ENCODE results near the gene PCBP1.

Gene PCBP1

DNA sequence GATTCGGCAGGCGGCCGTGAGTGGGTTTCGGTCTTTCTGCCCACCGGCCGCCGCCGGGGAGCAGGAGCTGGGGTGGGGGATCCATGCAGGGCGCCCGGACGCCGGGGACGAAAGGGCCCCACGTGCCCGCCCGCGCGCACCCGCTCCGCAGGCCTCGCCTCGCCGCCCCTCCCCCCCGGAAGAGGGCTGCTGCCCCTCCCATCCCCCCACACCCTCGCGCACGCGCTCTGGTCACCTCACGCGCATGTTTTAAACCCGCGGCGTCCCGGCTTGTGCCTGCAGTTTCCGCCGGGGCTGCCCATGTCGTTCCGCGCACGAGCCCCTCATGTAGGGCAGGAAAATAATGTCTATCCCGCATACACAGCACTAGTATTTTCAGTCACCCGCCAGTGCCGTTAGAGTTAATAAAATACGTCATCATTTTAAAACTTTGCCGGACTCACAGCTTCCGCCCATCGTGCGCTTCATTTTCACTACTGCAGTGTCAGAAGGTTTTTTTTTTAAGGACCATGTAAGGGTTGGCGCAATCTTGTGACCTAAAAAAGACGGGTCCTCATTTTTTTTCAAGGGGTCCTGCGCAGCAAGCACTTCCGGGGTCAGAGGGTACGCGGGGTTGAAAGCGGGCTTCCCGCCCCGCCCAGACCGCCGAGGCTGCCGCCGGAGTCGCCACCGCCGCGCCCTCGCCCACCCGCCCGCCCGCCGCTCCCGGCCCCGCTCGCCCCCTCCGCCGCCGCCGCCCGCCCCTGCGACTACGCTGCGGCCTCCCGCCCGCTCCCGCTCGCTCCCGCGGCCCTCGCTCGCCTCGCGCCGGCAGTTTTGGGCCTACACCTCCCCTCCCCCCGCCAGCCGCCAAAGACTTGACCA, at the start of gene PCBP1:
Gene PCBP1, plus strand, starts transcription at position 640 of the 864 bp plus-strand sequence. CDS start 267 bp downstream, outside the sequence.
- no peak for TF ChIP-seq YY1 (IDR thresholded peaks at IDR 0.05; ENCODE audit: insufficient read depth, insufficient read length)
- no peak for TF ChIP-seq SUZ12 (IDR thresholded peaks at IDR 0.05; ENCODE audit: extremely low read depth, insufficient read depth, insufficient read length)
- TF ChIP-seq ZNF274 (IDR thresholded peaks at IDR 0.05; ENCODE audit: low read depth, low read length) = no peak
- peaks cover 38% of the 10 kb centered on the region for H3K36me3 ChIP-seq (ENCODE audit: insufficient read depth, insufficient read length, low read length)
- DNase-seq (ENCODE audit: low read depth, low spot score) = peak; percentile 91
- H3K9me3 ChIP-seq (ENCODE audit: insufficient read depth, low read length) = no peaks in the 10 kb centered on the region
- peaks cover 2% of the 10 kb centered on the region for H3K4me1 ChIP-seq (ENCODE audit: insufficient read depth, insufficient read length)
- H3K4me3 ChIP-seq (ENCODE audit: insufficient read length, low read depth) = peak within 1 kb of the TSS; percentile 91
- H3K27me3 ChIP-seq (ENCODE audit: insufficient read depth, insufficient read length) = no peaks in the 10 kb centered on the region
- H3K9ac ChIP-seq (ENCODE audit: insufficient read length, low read depth) = peak within 1 kb of the TSS; percentile 99

DNA sequence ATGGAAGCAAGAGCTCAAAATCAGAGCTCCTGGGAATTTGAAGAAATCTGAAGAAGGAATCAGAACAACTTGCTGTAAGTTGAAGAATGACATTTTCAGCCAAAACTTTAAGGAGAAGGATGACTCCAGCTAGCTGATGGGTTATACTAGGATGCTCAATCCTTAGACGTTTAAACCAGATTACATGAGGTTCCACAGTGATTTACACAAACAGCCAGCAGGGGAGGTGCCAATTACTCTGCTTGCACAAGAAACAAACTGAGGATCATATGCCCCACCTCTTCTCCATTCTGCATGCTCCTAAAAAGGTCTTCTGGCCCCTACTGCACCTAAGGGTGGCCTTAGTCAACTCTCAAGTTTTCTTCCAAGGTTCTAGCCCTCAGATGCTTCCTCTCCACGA, 47.9 kb upstream of the PCBP1 start:
- no peaks in the 10 kb centered on the region for H3K36me3 ChIP-seq (ENCODE audit: insufficient read depth, insufficient read length, low read length)
- no peaks in the 10 kb centered on the region for H3K9me3 ChIP-seq (ENCODE audit: insufficient read depth, low read length)
- DNase-seq (ENCODE audit: low read depth, low spot score) = no peak
- no peak overlapping the region for H3K9ac ChIP-seq (ENCODE audit: insufficient read length, low read depth)
- no peaks in the 10 kb centered on the region for H3K27me3 ChIP-seq (ENCODE audit: insufficient read depth, insufficient read length)
- TF ChIP-seq ZNF274 (IDR thresholded peaks at IDR 0.05; ENCODE audit: low read depth, low read length) = no peak
- no peak for TF ChIP-seq YY1 (IDR thresholded peaks at IDR 0.05; ENCODE audit: insufficient read depth, insufficient read length)
- TF ChIP-seq SUZ12 (IDR thresholded peaks at IDR 0.05; ENCODE audit: extremely low read depth, insufficient read depth, insufficient read length) = no peak
- no peaks in the 10 kb centered on the region for H3K4me1 ChIP-seq (ENCODE audit: insufficient read depth, insufficient read length)
- no peak overlapping the region for H3K4me3 ChIP-seq (ENCODE audit: insufficient read length, low read depth)

DNA sequence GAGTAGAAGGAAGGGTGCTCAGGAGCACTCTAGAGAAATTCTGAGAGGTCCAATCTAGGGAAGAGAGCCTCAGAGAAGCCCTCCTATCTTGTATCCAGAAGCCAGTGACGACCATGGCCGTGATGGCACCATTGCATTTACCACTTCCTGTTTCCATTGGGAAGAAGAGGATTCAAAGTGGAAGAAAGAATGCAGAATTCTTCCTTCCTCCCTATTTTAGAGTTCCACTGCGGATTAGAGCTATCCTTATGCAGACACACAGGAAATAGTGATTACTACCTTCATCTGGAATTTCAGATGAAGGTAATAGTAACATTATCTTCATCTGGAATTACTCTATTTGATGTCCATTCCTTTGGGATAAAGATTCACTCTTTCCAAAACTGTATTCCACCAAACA, 45.6 kb upstream of the PCBP1 start:
- Histone ChIP-seq H3K36me3 (ENCODE audit: insufficient read depth, insufficient read length, low read length) (no peaks in the 10 kb centered on the region), H3K27me3 (ENCODE audit: insufficient read depth, insufficient read length) (no peaks in the 10 kb centered on the region), H3K4me1 (ENCODE audit: insufficient read depth, insufficient read length) (no peaks in the 10 kb centered on the region), H3K4me3 (ENCODE audit: insufficient read length, low read depth) (no peak overlapping the region), H3K9me3 (ENCODE audit: insufficient read depth, low read length) (no peaks in the 10 kb centered on the region), H3K9ac (ENCODE audit: insufficient read length, low read depth) (no peak overlapping the region)
- TF ChIP-seq YY1 (IDR thresholded peaks at IDR 0.05; ENCODE audit: insufficient read depth, insufficient read length) (no peak), ZNF274 (IDR thresholded peaks at IDR 0.05; ENCODE audit: low read depth, low read length) (no peak), SUZ12 (IDR thresholded peaks at IDR 0.05; ENCODE audit: extremely low read depth, insufficient read depth, insufficient read length) (no peak)
- no peak for DNase-seq (ENCODE audit: low read depth, low spot score)

DNA sequence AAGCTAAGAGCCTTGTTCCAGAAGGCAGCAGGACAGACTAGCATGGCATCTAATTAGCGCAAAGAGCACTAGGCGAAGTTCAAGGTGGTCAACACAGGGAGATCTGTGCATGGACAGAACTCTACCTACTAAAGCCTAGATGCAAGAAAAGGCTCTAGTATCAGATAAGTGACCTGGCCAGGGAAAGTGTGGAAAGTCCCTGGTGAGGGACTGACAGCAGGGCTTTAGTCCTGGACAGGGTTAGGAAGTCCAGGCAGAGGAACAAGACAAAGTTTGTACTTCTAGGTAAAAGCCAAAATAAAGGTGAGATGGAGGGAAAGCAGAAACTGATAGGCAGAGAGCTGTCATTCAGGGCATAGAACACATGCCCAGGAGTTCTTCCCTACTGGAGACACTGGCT, 45.0 kb upstream of the PCBP1 start:
- H3K9me3 ChIP-seq (ENCODE audit: insufficient read depth, low read length) = no peaks in the 10 kb centered on the region

DNA sequence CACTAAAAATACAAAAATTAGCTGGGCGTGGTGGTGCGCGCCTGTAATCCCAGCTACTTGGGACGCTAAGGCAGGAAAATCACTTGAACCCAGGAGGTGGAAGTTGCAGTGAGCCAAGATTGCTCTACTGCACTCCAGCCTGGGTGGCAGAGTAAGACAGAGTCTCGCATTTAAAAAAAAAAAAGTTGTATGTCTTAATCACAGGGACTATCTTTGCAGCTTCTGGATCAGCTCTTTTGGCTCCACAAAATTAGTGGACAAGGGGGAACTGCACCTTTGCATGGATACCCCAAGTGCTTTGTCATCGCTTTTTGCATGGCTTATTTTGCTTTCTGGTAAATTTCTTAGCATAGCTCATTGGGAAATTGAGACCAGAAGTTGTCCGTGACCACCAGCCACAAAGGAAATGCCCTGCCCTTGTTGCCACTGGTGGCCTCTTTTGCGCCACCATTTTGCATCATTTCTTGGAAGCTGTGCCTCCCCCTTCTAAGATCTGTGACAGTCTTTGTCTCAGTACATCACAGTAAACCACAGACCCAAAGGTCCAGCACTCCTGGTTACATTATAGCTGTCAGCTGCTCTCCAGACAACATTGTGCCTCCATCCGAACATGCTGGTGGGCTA, 43.9 kb upstream of the PCBP1 start:
- H3K9ac ChIP-seq (ENCODE audit: insufficient read length, low read depth) = no peak overlapping the region
- no peak for DNase-seq (ENCODE audit: low read depth, low spot score)
- no peaks in the 10 kb centered on the region for H3K9me3 ChIP-seq (ENCODE audit: insufficient read depth, low read length)
- no peaks in the 10 kb centered on the region for H3K27me3 ChIP-seq (ENCODE audit: insufficient read depth, insufficient read length)
- H3K36me3 ChIP-seq (ENCODE audit: insufficient read depth, insufficient read length, low read length) = no peaks in the 10 kb centered on the region
- no peaks in the 10 kb centered on the region for H3K4me1 ChIP-seq (ENCODE audit: insufficient read depth, insufficient read length)
- H3K4me3 ChIP-seq (ENCODE audit: insufficient read length, low read depth) = no peak overlapping the region
- TF ChIP-seq SUZ12 (IDR thresholded peaks at IDR 0.05; ENCODE audit: extremely low read depth, insufficient read depth, insufficient read length) (no peak), ZNF274 (IDR thresholded peaks at IDR 0.05; ENCODE audit: low read depth, low read length) (no peak), YY1 (IDR thresholded peaks at IDR 0.05; ENCODE audit: insufficient read depth, insufficient read length) (no peak)

More for the DNA sequence above, 45.0 kb upstream of the PCBP1 start:
- DNase-seq (ENCODE audit: low read depth, low spot score) = no peak
- H3K27me3 ChIP-seq (ENCODE audit: insufficient read depth, insufficient read length) = no peaks in the 10 kb centered on the region
- H3K9ac ChIP-seq (ENCODE audit: insufficient read length, low read depth) = no peak overlapping the region
- H3K4me1 ChIP-seq (ENCODE audit: insufficient read depth, insufficient read length) = no peaks in the 10 kb centered on the region
- no peaks in the 10 kb centered on the region for H3K36me3 ChIP-seq (ENCODE audit: insufficient read depth, insufficient read length, low read length)
- TF ChIP-seq ZNF274 (IDR thresholded peaks at IDR 0.05; ENCODE audit: low read depth, low read length) (no peak), YY1 (IDR thresholded peaks at IDR 0.05; ENCODE audit: insufficient read depth, insufficient read length) (no peak), SUZ12 (IDR thresholded peaks at IDR 0.05; ENCODE audit: extremely low read depth, insufficient read depth, insufficient read length) (no peak)
- H3K4me3 ChIP-seq (ENCODE audit: insufficient read length, low read depth) = no peak overlapping the region

DNA sequence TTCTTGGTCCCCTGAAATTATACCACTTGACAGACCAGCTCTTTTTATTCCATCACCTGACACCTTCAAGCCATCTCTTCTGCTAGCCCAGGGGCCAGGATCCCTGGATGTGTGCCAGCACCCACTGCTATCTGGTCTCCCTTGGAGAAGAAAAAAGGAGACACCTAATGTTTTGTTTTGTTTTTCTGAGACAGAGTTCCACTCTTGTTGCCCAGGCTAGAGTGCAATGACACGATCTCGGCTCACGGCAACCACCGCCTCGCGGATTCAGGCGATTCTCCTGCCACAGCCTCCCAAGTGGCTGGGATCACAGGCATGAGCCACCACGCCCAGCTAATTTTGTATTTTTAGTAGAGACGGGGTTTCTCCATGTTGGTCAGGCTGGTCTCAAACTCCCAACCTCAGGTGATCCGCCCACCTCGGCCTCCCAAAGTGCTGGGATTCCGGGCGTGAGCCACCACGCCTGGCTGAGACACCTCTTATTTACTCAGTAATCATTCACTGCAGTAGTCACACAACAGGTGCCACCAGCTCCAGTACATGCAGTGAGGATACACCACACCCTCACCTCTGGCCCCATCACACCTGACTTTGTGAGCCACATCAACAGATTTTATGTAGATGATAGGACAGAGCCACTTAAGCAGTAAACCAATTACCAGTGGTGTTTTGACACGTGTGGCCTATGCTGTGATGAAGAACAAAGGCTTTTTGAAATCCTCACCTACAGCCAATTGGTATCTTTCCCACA, 42.8 kb upstream of the PCBP1 start:
- Histone ChIP-seq H3K9me3 (ENCODE audit: insufficient read depth, low read length) (no peaks in the 10 kb centered on the region), H3K36me3 (ENCODE audit: insufficient read depth, insufficient read length, low read length) (peaks cover 5% of the 10 kb centered on the region)

More for the DNA sequence above, 42.8 kb upstream of the PCBP1 start:
- no peak overlapping the region for H3K4me3 ChIP-seq (ENCODE audit: insufficient read length, low read depth)
- TF ChIP-seq SUZ12 (IDR thresholded peaks at IDR 0.05; ENCODE audit: extremely low read depth, insufficient read depth, insufficient read length) (no peak), YY1 (IDR thresholded peaks at IDR 0.05; ENCODE audit: insufficient read depth, insufficient read length) (no peak), ZNF274 (IDR thresholded peaks at IDR 0.05; ENCODE audit: low read depth, low read length) (no peak)
- H3K9ac ChIP-seq (ENCODE audit: insufficient read length, low read depth) = no peak overlapping the region
- H3K4me1 ChIP-seq (ENCODE audit: insufficient read depth, insufficient read length) = no peaks in the 10 kb centered on the region
- H3K27me3 ChIP-seq (ENCODE audit: insufficient read depth, insufficient read length) = no peaks in the 10 kb centered on the region
- no peak for DNase-seq (ENCODE audit: low read depth, low spot score)

All from NT2/D1 (cell line).